Measurements from ENCODE around the gene CRELD2. TPM values are rescaled to one million over a fixed set of nuclear protein-coding genes. Genes with fewer than 3 reads are reported as not detected.

Gene CRELD2
- total and polyA plus RNA-seq, 2 of the 13 experiments (the other 11 are each of a cell fraction or from before 2014, with no cell fraction given): 17.2 to 44.7 TPM

DNA sequence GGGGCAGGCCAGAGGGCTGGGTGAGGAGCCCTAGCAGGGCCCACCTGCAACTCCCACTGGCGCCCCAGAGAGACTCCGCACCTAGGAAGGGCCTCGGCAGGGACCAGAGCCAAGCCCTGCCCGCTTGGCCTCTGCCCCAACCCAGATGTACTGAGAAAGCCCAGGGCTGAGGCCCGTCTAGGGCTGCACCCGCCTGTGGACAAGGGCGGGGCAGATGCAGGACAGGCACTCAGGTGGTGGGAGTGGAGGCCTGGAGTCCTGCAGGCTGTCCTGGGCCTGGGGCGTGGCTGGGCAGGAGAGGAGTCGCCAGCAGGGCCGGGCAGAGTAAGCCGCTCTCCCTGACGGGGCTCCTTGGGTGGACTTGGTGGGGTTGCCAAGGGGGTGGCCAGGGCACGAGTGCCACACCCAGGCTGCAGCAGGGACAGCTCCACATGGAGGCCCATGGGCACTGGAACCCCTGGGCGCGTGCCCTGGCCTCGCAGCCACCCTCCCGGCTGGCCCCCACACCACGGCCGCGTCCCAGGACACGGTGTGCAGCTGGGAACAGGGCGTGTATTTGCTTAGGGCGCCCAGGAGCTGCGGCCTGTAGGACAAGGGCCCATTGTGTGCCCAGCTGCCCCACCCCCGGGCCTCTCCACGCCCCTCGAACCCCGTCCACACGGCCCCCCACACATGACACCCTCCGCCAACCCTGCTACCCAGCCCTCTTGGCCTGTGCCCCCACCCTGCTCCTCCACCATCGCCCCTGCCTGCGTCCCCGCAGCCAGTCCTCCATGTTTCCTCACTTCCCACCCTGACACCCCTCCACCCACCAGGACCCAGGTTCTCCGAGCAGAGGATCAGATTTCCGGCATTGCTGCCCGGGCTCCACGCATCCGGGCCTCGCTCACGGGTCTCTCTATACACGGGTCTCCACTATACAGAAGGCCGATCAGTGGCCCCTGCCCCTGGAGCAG is 30.8 kb downstream of the CRELD2 start (continued):
- TF ChIP-seq, protein P1, sequence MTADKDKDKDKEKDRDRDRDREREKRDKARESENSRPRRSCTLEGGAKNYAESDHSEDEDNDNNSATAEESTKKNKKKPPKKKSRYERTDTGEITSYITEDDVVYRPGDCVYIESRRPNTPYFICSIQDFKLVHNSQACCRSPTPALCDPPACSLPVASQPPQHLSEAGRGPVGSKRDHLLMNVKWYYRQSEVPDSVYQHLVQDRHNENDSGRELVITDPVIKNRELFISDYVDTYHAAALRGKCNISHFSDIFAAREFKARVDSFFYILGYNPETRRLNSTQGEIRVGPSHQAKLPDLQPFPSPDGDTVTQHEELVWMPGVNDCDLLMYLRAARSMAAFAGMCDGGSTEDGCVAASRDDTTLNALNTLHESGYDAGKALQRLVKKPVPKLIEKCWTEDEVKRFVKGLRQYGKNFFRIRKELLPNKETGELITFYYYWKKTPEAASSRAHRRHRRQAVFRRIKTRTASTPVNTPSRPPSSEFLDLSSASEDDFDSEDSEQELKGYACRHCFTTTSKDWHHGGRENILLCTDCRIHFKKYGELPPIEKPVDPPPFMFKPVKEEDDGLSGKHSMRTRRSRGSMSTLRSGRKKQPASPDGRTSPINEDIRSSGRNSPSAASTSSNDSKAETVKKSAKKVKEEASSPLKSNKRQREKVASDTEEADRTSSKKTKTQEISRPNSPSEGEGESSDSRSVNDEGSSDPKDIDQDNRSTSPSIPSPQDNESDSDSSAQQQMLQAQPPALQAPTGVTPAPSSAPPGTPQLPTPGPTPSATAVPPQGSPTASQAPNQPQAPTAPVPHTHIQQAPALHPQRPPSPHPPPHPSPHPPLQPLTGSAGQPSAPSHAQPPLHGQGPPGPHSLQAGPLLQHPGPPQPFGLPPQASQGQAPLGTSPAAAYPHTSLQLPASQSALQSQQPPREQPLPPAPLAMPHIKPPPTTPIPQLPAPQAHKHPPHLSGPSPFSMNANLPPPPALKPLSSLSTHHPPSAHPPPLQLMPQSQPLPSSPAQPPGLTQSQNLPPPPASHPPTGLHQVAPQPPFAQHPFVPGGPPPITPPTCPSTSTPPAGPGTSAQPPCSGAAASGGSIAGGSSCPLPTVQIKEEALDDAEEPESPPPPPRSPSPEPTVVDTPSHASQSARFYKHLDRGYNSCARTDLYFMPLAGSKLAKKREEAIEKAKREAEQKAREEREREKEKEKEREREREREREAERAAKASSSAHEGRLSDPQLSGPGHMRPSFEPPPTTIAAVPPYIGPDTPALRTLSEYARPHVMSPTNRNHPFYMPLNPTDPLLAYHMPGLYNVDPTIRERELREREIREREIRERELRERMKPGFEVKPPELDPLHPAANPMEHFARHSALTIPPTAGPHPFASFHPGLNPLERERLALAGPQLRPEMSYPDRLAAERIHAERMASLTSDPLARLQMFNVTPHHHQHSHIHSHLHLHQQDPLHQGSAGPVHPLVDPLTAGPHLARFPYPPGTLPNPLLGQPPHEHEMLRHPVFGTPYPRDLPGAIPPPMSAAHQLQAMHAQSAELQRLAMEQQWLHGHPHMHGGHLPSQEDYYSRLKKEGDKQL (CRISPR knock-in tag; IDR thresholded peaks at IDR 0.05; ENCODE audit: low read depth): 0 out of 2 replicates have a peak, but pooled peaks have one; percentile 22
- no peak for TF ChIP-seq FOXA1 (IDR thresholded peaks at IDR 0.05)
- TF ChIP-seq FOXA1 (CRISPR knock-in tag; IDR thresholded peaks at IDR 0.05): peak; percentile 87
- TF ChIP-seq RNF2 (conservative IDR thresholded peaks at IDR 0.05; ENCODE audit: low read depth): no peak; the same call in 1 of the 2 replicates
- TF ChIP-seq ZNF543 (CRISPR knock-in tag; IDR thresholded peaks at IDR 0.05): peak; percentile 24; the same call in 1 of the 2 replicates
- peak; percentile 85 for TF ChIP-seq ZMAT3 (CRISPR knock-in tag; conservative IDR thresholded peaks at IDR 0.05)
- TF ChIP-seq, protein P2, sequence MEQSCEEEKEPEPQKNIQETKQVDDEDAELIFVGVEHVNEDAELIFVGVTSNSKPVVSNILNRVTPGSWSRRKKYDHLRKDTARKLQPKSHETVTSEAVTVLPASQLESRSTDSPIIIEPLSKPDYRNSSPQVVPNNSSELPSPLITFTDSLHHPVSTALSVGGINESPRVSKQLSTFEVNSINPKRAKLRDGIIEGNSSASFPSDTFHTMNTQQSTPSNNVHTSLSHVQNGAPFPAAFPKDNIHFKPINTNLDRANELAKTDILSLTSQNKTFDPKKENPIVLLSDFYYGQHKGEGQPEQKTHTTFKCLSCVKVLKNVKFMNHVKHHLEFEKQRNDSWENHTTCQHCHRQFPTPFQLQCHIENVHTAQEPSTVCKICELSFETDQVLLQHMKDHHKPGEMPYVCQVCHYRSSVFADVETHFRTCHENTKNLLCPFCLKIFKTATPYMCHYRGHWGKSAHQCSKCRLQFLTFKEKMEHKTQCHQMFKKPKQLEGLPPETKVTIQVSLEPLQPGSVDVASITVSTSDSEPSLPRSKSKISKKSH (CRISPR knock-in tag; IDR thresholded peaks at IDR 0.05; ENCODE audit: borderline replicate concordance): peak; percentile 74; the same call in 1 of the 2 replicates
- TF ChIP-seq, protein P3, sequence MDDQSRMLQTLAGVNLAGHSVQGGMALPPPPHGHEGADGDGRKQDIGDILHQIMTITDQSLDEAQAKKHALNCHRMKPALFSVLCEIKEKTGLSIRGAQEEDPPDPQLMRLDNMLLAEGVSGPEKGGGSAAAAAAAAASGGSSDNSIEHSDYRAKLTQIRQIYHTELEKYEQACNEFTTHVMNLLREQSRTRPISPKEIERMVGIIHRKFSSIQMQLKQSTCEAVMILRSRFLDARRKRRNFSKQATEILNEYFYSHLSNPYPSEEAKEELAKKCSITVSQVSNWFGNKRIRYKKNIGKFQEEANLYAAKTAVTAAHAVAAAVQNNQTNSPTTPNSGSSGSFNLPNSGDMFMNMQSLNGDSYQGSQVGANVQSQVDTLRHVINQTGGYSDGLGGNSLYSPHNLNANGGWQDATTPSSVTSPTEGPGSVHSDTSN (CRISPR knock-in tag; IDR thresholded peaks at IDR 0.05; ENCODE audit: borderline replicate concordance): no peak
- TF ChIP-seq, protein P4, sequence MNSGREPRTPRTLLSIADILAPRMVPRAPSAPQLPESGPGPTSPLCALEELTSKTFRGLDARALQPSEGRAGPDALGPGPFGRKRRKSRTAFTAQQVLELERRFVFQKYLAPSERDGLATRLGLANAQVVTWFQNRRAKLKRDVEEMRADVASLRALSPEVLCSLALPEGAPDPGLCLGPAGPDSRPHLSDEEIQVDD (CRISPR knock-in tag; IDR thresholded peaks at IDR 0.05; ENCODE audit: borderline replicate concordance): peak; percentile 30; the same call in 1 of the 2 replicates
- TF ChIP-seq IKZF4 (CRISPR knock-in tag; IDR thresholded peaks at IDR 0.05; ENCODE audit: borderline replicate concordance, low read depth, not compliant biosample characterization): peak; percentile 23
- TF ChIP-seq SOX5 (CRISPR knock-in tag; IDR thresholded peaks at IDR 0.05; ENCODE audit: borderline replicate concordance): peak; percentile 70; the same call in 1 of the 2 replicates
- peak; percentile 63 for TF ChIP-seq YEATS4 (CRISPR knock-in tag; IDR thresholded peaks at IDR 0.05; ENCODE audit: borderline replicate concordance)
- no peak for TF ChIP-seq MAFG (CRISPR knock-in tag; IDR thresholded peaks at IDR 0.05)
- no peak for TF ChIP-seq SP2 (CRISPR knock-in tag; IDR thresholded peaks at IDR 0.05)
- peak; percentile 65 for TF ChIP-seq ERF (CRISPR knock-in tag; IDR thresholded peaks at IDR 0.05)
- TF ChIP-seq, protein P5, sequence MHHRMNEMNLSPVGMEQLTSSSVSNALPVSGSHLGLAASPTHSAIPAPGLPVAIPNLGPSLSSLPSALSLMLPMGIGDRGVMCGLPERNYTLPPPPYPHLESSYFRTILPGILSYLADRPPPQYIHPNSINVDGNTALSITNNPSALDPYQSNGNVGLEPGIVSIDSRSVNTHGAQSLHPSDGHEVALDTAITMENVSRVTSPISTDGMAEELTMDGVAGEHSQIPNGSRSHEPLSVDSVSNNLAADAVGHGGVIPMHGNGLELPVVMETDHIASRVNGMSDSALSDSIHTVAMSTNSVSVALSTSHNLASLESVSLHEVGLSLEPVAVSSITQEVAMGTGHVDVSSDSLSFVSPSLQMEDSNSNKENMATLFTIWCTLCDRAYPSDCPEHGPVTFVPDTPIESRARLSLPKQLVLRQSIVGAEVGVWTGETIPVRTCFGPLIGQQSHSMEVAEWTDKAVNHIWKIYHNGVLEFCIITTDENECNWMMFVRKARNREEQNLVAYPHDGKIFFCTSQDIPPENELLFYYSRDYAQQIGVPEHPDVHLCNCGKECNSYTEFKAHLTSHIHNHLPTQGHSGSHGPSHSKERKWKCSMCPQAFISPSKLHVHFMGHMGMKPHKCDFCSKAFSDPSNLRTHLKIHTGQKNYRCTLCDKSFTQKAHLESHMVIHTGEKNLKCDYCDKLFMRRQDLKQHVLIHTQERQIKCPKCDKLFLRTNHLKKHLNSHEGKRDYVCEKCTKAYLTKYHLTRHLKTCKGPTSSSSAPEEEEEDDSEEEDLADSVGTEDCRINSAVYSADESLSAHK (CRISPR knock-in tag; IDR thresholded peaks at IDR 0.05; ENCODE audit: borderline replicate concordance): no peak
- peak; percentile 64; the same call in 1 of the 2 replicates for TF ChIP-seq CHD4 (IDR thresholded peaks at IDR 0.05; ENCODE audit: borderline replicate concordance, low read length)

Data from HepG2 (cell line).